Measurements from ENCODE around the gene PCMT1. TPM values are rescaled to one million over a fixed set of nuclear protein-coding genes. Genes with fewer than 3 reads are reported as not detected.

The PCMT1 gene
- total RNA-seq, 1 donor from 2014 or later, result 63.7 TPM

- peaks cover 48% of the 10 kb centered on the region for H3K36me3 ChIP-seq
- ATAC-seq, result no peak
- intact Hi-C loops (cut with DNase I), result no loop called here
Observed at GRCh38 chr6:149809798-149810197, 60.3 kb downstream of the PCMT1 start.

GRCh38 chr6:149813351-149813750 is 63.8 kb downstream of the PCMT1 start:
- TF ChIP-seq CTCF (IDR thresholded peaks at IDR 0.05), result no peak
- Histone ChIP-seq H3K27ac (no peak overlapping the region), H3K9me3 (no peaks in the 10 kb centered on the region), H3K4me3 (no peak overlapping the region), H3K4me1 (no peaks in the 10 kb centered on the region), H3K27me3 (ENCODE audit: low read depth) (no peaks in the 10 kb centered on the region), H3K36me3 (peaks cover 25% of the 10 kb centered on the region)
- intact Hi-C loops (cut with DNase I), result no loop called here
- DNase-seq (no peak), ATAC-seq (no peak)

More at GRCh38 chr6:149809798-149810197, 60.3 kb downstream of the PCMT1 start:
- no peak overlapping the region for H3K4me3 ChIP-seq
- no peaks in the 10 kb centered on the region for H3K9me3 ChIP-seq
- no peaks in the 10 kb centered on the region for H3K27me3 ChIP-seq (ENCODE audit: low read depth)
- no peaks in the 10 kb centered on the region for H3K4me1 ChIP-seq
- DNase-seq, result no peak
- no peak overlapping the region for H3K27ac ChIP-seq
- no peak for TF ChIP-seq CTCF (IDR thresholded peaks at IDR 0.05)

- no peak for TF ChIP-seq CTCF (IDR thresholded peaks at IDR 0.05)
- no peaks in the 10 kb centered on the region for H3K4me1 ChIP-seq
- DNase-seq, result no peak
- no peaks in the 10 kb centered on the region for H3K9me3 ChIP-seq
- intact Hi-C loops (cut with DNase I), result no loop called here
- H3K27me3 ChIP-seq (ENCODE audit: low read depth), result no peaks in the 10 kb centered on the region
- no peak overlapping the region for H3K27ac ChIP-seq
- H3K4me3 ChIP-seq, result no peak overlapping the region
- H3K36me3 ChIP-seq, result peaks cover 14% of the 10 kb centered on the region
- no peak for ATAC-seq
Observed at GRCh38 chr6:149815788-149816187, 66.2 kb downstream of the PCMT1 start.

GRCh38 chr6:149820506-149820905 is 71.0 kb downstream of the PCMT1 start:
- DNase-seq (no peak), ATAC-seq (no peak)
- no peak overlapping the region for H3K27ac ChIP-seq
- TF ChIP-seq CTCF (IDR thresholded peaks at IDR 0.05), result no peak
- no peak overlapping the region for H3K4me3 ChIP-seq
- H3K9me3 ChIP-seq, result no peaks in the 10 kb centered on the region
- no peaks in the 10 kb centered on the region for H3K4me1 ChIP-seq
- intact Hi-C loops (cut with DNase I), result no loop called here
- H3K36me3 ChIP-seq, result peaks cover 26% of the 10 kb centered on the region
- H3K27me3 ChIP-seq (ENCODE audit: low read depth), result no peaks in the 10 kb centered on the region

GRCh38 chr6:149821492-149821891 is 72.0 kb downstream of the PCMT1 start:
- no peak overlapping the region for H3K4me3 ChIP-seq
- no peaks in the 10 kb centered on the region for H3K9me3 ChIP-seq
- H3K36me3 ChIP-seq, result peaks cover 33% of the 10 kb centered on the region
- TF ChIP-seq CTCF (IDR thresholded peaks at IDR 0.05), result no peak
- no peaks in the 10 kb centered on the region for H3K4me1 ChIP-seq
- no peak for DNase-seq
- intact Hi-C loops (cut with DNase I), result no loop called here
- H3K27me3 ChIP-seq (ENCODE audit: low read depth), result no peaks in the 10 kb centered on the region
- ATAC-seq, result no peak
- H3K27ac ChIP-seq, result no peak overlapping the region

- Histone ChIP-seq H3K27ac (no peak overlapping the region), H3K4me1 (no peaks in the 10 kb centered on the region), H3K27me3 (ENCODE audit: low read depth) (no peaks in the 10 kb centered on the region), H3K36me3 (peaks cover 41% of the 10 kb centered on the region), H3K9me3 (no peaks in the 10 kb centered on the region), H3K4me3 (no peak overlapping the region)
- intact Hi-C loops (cut with DNase I), result no loop called here
- no peak for TF ChIP-seq CTCF (IDR thresholded peaks at IDR 0.05)
- DNase-seq (no peak), ATAC-seq (no peak)
Observed at GRCh38 chr6:149823013-149823412, 73.5 kb downstream of the PCMT1 start.
